ENCODE results near the gene PIPOX.

DNA sequence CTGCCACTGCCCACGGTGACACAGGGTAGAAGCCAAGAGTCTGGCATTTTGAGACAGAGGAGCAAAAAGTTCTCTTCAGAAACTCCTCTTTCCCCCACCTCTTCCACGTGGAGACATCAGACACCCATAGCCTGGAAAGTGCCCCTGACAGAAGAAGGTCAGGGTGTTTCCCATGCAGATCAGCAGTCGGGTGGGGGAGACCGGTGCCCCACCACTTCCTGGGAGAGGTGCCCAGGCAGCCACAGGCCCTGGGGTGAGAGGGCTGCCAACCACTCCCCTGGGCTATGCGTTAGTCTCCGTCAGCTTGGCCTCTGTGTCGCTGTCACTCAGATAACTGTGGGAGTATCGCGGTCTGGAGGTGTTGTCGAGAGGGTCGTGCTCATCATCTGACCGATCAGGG is 31.5 kb downstream of the PIPOX start:
- TF ChIP-seq, protein P1, sequence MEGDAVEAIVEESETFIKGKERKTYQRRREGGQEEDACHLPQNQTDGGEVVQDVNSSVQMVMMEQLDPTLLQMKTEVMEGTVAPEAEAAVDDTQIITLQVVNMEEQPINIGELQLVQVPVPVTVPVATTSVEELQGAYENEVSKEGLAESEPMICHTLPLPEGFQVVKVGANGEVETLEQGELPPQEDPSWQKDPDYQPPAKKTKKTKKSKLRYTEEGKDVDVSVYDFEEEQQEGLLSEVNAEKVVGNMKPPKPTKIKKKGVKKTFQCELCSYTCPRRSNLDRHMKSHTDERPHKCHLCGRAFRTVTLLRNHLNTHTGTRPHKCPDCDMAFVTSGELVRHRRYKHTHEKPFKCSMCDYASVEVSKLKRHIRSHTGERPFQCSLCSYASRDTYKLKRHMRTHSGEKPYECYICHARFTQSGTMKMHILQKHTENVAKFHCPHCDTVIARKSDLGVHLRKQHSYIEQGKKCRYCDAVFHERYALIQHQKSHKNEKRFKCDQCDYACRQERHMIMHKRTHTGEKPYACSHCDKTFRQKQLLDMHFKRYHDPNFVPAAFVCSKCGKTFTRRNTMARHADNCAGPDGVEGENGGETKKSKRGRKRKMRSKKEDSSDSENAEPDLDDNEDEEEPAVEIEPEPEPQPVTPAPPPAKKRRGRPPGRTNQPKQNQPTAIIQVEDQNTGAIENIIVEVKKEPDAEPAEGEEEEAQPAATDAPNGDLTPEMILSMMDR (IDR thresholded peaks at IDR 0.05; ENCODE audit: insufficient read depth, low read depth, low read length) = no peak
- no peak for TF ChIP-seq EZH2 (IDR thresholded peaks at IDR 0.05; ENCODE audit: insufficient read depth, low read length)

Measured in astrocyte (in vitro differentiated cells and primary cell).